ENCODE results near the gene CSRP2.

- TF ChIP-seq POLR2A (IDR thresholded peaks at IDR 0.05) = no peak
- TF ChIP-seq CTCF (IDR thresholded peaks at IDR 0.05) = no peak
Observed at GRCh38 chr12:76859611-76860010, 19.2 kb downstream of the CSRP2 start.
